ENCODE results near the gene TRIM66. TPM values are rescaled to one million over a fixed set of nuclear protein-coding genes. Genes with fewer than 3 reads are reported as not detected.
A peak's percentile ranks its signal among the peaks of the same experiment; 100 is the strongest.

TRIM66 gene
- total and polyA plus RNA-seq, 2 experiments from 2014 or later: 1.4 to 4.7 TPM

- Histone ChIP-seq H3K4me3 (no peak overlapping the region), H3K4me2 (no peak overlapping the region), H3K4me1 (ENCODE audit: insufficient read depth) (no peaks in the 10 kb centered on the region), H3K9me2 (replicated peaks; ENCODE audit: insufficient read depth) (no peaks in the 10 kb centered on the region), H3K9me3 (ENCODE audit: low read depth) (no peaks in the 10 kb centered on the region), H3K27ac (no peak overlapping the region), H3K36me3 (replicated peaks; ENCODE audit: insufficient read depth, low read depth) (no peaks in the 10 kb centered on the region), H4K20me1 (ENCODE audit: insufficient read depth, poor library complexity, severe bottlenecking) (no peaks in the 10 kb centered on the region), H3K27me3 (no peaks in the 10 kb centered on the region), H3K79me2 (no peaks in the 10 kb centered on the region), H2AFZ (no peak overlapping the region)
- no peak for TF ChIP-seq CTCF (IDR thresholded peaks at IDR 0.05; ENCODE audit: poor library complexity)
- no peak for TF ChIP-seq EZH2 (IDR thresholded peaks at IDR 0.05; ENCODE audit: borderline replicate concordance)
- TF ChIP-seq EZH2phosphoT487 (IDR thresholded peaks at IDR 0.05; ENCODE audit: low read depth, severe bottlenecking, unreplicated experiment): no peak
- peak; percentile 8 for DNase-seq (ENCODE audit: low spot score)
- 71% methylated on average over 1 of the region's 1 CpG for WGBS (ENCODE audit: low lambda C conversion rate, missing lambda C conversion rate)
Measured at GRCh38 chr11:8584082-8584481, 98.4 kb downstream of the TRIM66 start.

GRCh38 chr11:8581300-8581699, 101.2 kb downstream of the TRIM66 start:
- H3K9me2 ChIP-seq (replicated peaks; ENCODE audit: insufficient read depth): no peaks in the 10 kb centered on the region
- H3K4me3 ChIP-seq: no peak overlapping the region
- DNase-seq (ENCODE audit: low spot score): no peak
- H3K4me1 ChIP-seq (ENCODE audit: insufficient read depth): no peaks in the 10 kb centered on the region
- H3K27me3 ChIP-seq: no peaks in the 10 kb centered on the region
- H3K9me3 ChIP-seq (ENCODE audit: low read depth): no peaks in the 10 kb centered on the region
- TF ChIP-seq EZH2phosphoT487 (IDR thresholded peaks at IDR 0.05; ENCODE audit: low read depth, severe bottlenecking, unreplicated experiment) (no peak), EZH2 (IDR thresholded peaks at IDR 0.05; ENCODE audit: borderline replicate concordance) (no peak), CTCF (IDR thresholded peaks at IDR 0.05; ENCODE audit: poor library complexity) (no peak)
- H3K27ac ChIP-seq: no peak overlapping the region
- H2AFZ ChIP-seq: no peak overlapping the region
- no peak overlapping the region for H3K4me2 ChIP-seq
- WGBS (ENCODE audit: low lambda C conversion rate, missing lambda C conversion rate): 87% methylated on average over 3 of the region's 3 CpGs
- H4K20me1 ChIP-seq (ENCODE audit: insufficient read depth, poor library complexity, severe bottlenecking): no peaks in the 10 kb centered on the region
- H3K79me2 ChIP-seq: no peaks in the 10 kb centered on the region
- no peaks in the 10 kb centered on the region for H3K36me3 ChIP-seq (replicated peaks; ENCODE audit: insufficient read depth, low read depth)

- H3K9me3 ChIP-seq (ENCODE audit: low read depth): no peaks in the 10 kb centered on the region
- H3K27me3 ChIP-seq: no peaks in the 10 kb centered on the region
- no peak overlapping the region for H3K4me3 ChIP-seq
- no peaks in the 10 kb centered on the region for H3K9me2 ChIP-seq (replicated peaks; ENCODE audit: insufficient read depth)
- no peak for TF ChIP-seq EZH2phosphoT487 (IDR thresholded peaks at IDR 0.05; ENCODE audit: low read depth, severe bottlenecking, unreplicated experiment)
- TF ChIP-seq EZH2 (IDR thresholded peaks at IDR 0.05; ENCODE audit: borderline replicate concordance): no peak
- no peak for TF ChIP-seq CTCF (IDR thresholded peaks at IDR 0.05; ENCODE audit: poor library complexity)
- no peak overlapping the region for H3K27ac ChIP-seq
- H3K79me2 ChIP-seq: no peaks in the 10 kb centered on the region
- no peak overlapping the region for H2AFZ ChIP-seq
- no peaks in the 10 kb centered on the region for H4K20me1 ChIP-seq (ENCODE audit: insufficient read depth, poor library complexity, severe bottlenecking)
- no peaks in the 10 kb centered on the region for H3K36me3 ChIP-seq (replicated peaks; ENCODE audit: insufficient read depth, low read depth)
- no peaks in the 10 kb centered on the region for H3K4me1 ChIP-seq (ENCODE audit: insufficient read depth)
- no peak for DNase-seq (ENCODE audit: low spot score)
- 96% methylated on average over 2 of the region's 2 CpGs for WGBS (ENCODE audit: low lambda C conversion rate, missing lambda C conversion rate)
- no peak overlapping the region for H3K4me2 ChIP-seq
Measured at GRCh38 chr11:8577791-8578581, 104.5 kb downstream of the TRIM66 start.

All from hepatocyte (in vitro differentiated cells).